Measurements from ENCODE around the gene DEFB110.

DEFB110 gene

GRCh38 chr6:50030777-50031562 is 9.2 kb upstream of the DEFB110 start:
- TF ChIP-seq CTCF (IDR thresholded peaks at IDR 0.05; ENCODE audit: control insufficient read depth, insufficient read depth, low read depth, low read length, missing control alignments), result no peak
- no peak overlapping the region for H3K4me3 ChIP-seq (ENCODE audit: control insufficient read depth, low read depth, low read length)
- no peak for DNase-seq (ENCODE audit: low read depth)

GRCh38 chr6:50030350-50030749 is 8.6 kb upstream of the DEFB110 start:
- H3K4me3 ChIP-seq (ENCODE audit: control insufficient read depth, low read depth, low read length), result no peak overlapping the region
- no peak for TF ChIP-seq CTCF (IDR thresholded peaks at IDR 0.05; ENCODE audit: control insufficient read depth, insufficient read depth, low read depth, low read length, missing control alignments)
- no peak for DNase-seq (ENCODE audit: low read depth)

- no peak overlapping the region for H3K4me3 ChIP-seq (ENCODE audit: control insufficient read depth, low read depth, low read length)
- no peak for DNase-seq (ENCODE audit: low read depth)
- TF ChIP-seq CTCF (IDR thresholded peaks at IDR 0.05; ENCODE audit: control insufficient read depth, insufficient read depth, low read depth, low read length, missing control alignments), result no peak
These were observed 3.5 kb upstream of the DEFB110 start for GRCh38 chr6:50025258-50025657.

- no peak for TF ChIP-seq CTCF (IDR thresholded peaks at IDR 0.05; ENCODE audit: control insufficient read depth, insufficient read depth, low read depth, low read length, missing control alignments)
- H3K4me3 ChIP-seq (ENCODE audit: control insufficient read depth, low read depth, low read length), result no peak overlapping the region
- DNase-seq (ENCODE audit: low read depth), result no peak
These were observed 14.0 kb downstream of the DEFB110 start for GRCh38 chr6:50007819-50008218.

GRCh38 chr6:50003139-50003538 is 18.7 kb downstream of the DEFB110 start:
- no peak overlapping the region for H3K4me3 ChIP-seq (ENCODE audit: control insufficient read depth, low read depth, low read length)
- DNase-seq (ENCODE audit: low read depth), result no peak
- no peak for TF ChIP-seq CTCF (IDR thresholded peaks at IDR 0.05; ENCODE audit: control insufficient read depth, insufficient read depth, low read depth, low read length, missing control alignments)

DNA sequence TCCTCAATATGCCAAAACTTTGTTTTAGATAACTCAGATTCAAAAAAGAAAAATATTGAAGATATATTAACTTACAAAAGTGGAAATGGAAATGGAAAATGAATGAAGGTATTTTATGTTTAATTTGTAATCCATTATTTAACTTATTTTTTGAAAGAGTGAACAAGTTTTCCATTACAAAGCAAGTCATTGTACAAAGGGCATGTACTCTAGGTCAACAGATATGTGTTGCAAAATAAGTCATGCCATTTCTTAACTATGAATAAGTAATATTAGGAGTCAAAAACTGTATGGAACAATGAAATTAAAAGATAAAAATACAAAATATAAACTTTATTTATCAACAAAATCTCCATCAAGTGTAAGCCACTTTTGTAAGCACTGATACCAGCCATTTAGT is 26.5 kb downstream of the DEFB110 start:
- DNase-seq (ENCODE audit: low read depth), result no peak
- no peak for TF ChIP-seq CTCF (IDR thresholded peaks at IDR 0.05; ENCODE audit: control insufficient read depth, insufficient read depth, low read depth, low read length, missing control alignments)
- H3K4me3 ChIP-seq (ENCODE audit: control insufficient read depth, low read depth, low read length), result no peak overlapping the region

Data from AG09309 (cell line).